NB4 (cell line): ENCODE results near the gene CCDC178.

Experiments
- DNase-seq: peaks from one replicate; pipeline ENCODE4 v3.0.0; 2010; ENCODE audit warnings: low read depth
- H3K4me3 ChIP-seq: one replicate; pipeline ENCODE4 v1.5.1; 2011; ENCODE audit warnings: mild to moderate bottlenecking, low read depth, low read length, moderate library complexity
- MYC ChIP-seq: IDR thresholded peaks from 2 replicates; pipeline ENCODE4 v1.6.1; 2011; ENCODE audit warnings: low read depth, low read length
- POLR2A ChIP-seq: IDR thresholded peaks from 2 replicates; pipeline ENCODE4 v1.6.1; 2011; ENCODE audit warnings: mild to moderate bottlenecking; ENCODE audit not compliant: insufficient read length; ENCODE audit errors: extremely low read depth
- TF ChIP-seq, protein P1 (sequence below): IDR thresholded peaks from 2 replicates; pipeline ENCODE4 v1.6.1; 2011; ENCODE audit warnings: low read depth, low read length
- TF ChIP-seq, protein P2 (sequence below): IDR thresholded peaks from one replicate; pipeline ENCODE4 v1.5.1; 2012; ENCODE audit warnings: low read depth, low read length

The CCDC178 gene

DNA sequence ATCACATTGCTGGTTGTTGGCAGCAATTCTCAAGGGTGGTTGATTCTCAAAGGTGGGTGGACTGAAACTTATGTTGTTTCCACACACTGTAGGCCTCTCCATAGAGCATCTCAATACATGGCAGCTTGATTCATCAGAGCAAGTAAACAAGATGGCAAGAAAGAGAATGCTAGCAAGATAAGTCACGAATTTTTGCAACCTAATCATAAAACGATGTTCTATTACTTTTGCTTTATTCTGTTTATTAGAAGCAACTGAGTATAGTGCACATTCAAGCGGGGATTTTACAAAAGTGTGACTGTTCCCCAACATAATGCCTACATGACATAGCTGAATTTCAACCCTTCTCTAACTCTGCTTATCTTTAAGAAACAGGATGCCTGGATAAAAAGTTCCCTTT is 136.2 kb downstream of the CCDC178 start:
- no peak for DNase-seq
- TF ChIP-seq, protein P1, sequence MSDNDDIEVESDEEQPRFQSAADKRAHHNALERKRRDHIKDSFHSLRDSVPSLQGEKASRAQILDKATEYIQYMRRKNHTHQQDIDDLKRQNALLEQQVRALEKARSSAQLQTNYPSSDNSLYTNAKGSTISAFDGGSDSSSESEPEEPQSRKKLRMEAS = no peak
- TF ChIP-seq POLR2A (no peak), MYC (no peak)
- TF ChIP-seq, protein P2, sequence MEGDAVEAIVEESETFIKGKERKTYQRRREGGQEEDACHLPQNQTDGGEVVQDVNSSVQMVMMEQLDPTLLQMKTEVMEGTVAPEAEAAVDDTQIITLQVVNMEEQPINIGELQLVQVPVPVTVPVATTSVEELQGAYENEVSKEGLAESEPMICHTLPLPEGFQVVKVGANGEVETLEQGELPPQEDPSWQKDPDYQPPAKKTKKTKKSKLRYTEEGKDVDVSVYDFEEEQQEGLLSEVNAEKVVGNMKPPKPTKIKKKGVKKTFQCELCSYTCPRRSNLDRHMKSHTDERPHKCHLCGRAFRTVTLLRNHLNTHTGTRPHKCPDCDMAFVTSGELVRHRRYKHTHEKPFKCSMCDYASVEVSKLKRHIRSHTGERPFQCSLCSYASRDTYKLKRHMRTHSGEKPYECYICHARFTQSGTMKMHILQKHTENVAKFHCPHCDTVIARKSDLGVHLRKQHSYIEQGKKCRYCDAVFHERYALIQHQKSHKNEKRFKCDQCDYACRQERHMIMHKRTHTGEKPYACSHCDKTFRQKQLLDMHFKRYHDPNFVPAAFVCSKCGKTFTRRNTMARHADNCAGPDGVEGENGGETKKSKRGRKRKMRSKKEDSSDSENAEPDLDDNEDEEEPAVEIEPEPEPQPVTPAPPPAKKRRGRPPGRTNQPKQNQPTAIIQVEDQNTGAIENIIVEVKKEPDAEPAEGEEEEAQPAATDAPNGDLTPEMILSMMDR = no peak
- no peak overlapping the region for H3K4me3 ChIP-seq

DNA sequence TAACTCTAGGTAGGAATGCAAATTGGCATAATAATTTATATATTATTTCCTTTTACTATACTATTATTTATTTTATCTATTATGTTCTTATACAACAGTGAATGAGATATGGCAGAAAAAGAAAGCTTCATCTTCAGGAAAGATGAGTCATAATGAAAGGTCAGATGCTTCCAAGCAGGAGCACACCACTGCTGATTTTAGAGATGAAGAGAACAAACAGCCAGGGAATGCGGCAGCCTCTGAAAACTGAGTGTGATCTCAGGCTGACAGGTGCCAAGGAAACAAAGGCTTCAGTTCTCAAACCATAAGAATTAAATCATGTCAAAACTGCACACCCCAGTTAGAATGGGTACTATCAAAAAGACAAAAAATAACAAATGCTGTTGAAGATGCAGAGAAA is 149.0 kb downstream of the CCDC178 start:
- no peak overlapping the region for H3K4me3 ChIP-seq
- TF ChIP-seq, protein P2 = no peak
- TF ChIP-seq, protein P1 = no peak
- TF ChIP-seq POLR2A (no peak), MYC (no peak)
- no peak for DNase-seq

DNA sequence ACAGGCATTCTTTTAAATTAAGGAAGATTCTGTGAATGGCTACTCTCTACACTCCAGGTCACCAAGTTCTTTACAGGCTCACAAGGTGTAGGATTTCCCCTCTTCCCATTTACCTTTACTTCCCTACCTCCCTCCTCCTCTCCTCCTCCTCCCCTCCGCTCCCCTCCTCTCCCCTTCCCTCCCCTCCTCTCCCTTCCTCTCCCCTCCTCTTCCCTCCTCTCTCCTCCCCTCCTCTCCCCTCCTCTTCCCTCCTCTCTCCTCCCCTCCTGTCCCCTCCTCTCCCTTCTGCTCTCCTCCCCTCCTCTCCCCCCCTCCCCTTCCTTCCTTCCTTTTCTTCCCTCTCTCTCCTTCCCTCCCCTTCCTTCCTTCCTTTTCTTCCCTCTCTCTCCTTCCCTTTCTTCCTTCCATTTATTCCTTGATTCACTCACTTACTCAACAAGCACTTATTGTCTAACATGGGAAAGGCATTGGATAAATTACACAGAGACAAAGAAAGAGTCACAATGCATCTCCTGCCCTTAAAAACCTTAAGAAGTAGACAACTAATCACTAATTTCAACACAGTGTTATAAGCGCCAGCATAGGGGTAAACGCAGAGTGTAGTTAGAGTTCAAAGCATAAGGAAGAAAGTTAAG is 152.3 kb downstream of the CCDC178 start:
- no peak overlapping the region for H3K4me3 ChIP-seq
- no peak for DNase-seq
- TF ChIP-seq POLR2A = no peak
- TF ChIP-seq, protein P1 = no peak

DNA sequence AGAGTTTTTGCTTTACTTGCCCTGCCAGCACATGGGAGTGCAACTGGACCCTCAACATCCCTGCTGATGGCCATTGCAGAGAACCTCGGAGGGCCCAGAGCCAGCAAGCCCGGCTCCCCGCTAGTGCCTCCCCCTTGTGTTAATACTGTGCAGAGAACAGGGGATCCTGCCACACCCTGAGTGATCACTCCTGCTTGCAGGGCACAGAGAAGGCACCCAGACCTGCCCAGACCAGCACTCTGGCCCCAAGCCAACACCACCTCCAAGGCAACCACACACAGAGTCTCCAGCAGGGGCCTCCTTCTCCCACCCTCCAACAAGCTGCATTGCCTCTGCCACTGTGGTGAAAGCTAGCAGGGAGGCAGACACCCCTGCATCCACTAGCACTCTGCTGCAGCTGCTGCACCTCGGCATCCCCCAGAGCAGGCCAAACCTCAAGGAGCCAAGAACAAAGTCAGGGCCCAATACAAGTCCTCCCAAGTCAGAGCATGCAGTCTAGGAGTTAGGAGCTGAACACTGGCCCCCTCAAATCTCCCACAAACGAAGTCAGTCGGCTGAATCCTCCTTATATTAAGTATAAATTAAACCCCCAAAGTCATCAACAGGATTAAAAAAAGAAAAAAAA is 157.7 kb downstream of the CCDC178 start:
- no peak for DNase-seq
- TF ChIP-seq, protein P2 = no peak
- TF ChIP-seq MYC (no peak), POLR2A (no peak)
- TF ChIP-seq, protein P1 = no peak
- no peak overlapping the region for H3K4me3 ChIP-seq

DNA sequence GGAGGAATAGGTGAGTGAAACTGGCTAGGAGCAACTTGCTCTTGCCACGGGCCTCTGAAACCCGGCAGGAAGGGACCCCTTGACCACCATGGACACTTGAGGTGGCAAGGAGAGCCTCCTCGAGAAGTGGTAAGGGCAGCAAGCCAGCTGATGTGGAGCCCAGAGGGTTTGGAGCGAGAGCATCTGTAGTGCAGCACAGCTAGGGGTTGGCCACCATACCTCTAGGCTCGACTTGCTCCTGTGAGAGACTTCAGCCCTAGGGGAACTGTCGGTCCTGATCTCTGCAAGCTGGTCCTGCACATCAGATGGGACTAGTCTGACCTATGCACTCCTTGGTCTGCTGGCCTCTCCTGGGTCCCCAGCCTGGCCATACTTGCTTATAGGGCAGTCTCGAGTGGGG is 158.4 kb downstream of the CCDC178 start:
- DNase-seq = no peak
- TF ChIP-seq POLR2A (no peak), MYC (no peak)
- TF ChIP-seq, protein P2 = no peak
- TF ChIP-seq, protein P1 = no peak
- no peak overlapping the region for H3K4me3 ChIP-seq

DNA sequence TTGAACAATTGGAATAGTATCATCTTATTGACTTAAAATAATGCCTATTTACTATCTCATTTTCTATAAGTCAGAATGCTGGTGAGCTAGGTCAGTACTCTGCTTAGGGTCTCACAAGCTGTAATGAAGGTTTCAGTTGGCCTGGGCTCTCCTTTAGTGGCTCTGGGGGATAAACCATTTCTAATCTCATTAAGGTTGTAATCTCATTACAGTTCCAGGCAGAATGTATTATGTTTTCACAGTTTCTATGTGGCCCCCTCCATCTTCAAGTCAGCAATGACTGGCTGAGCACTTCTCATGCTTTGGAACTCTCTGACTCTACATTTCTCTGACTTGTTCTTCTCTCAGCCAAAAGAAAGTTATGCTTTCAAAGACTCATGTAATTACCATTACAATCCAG is 163.1 kb downstream of the CCDC178 start:
- no peak overlapping the region for H3K4me3 ChIP-seq
- no peak for DNase-seq
- TF ChIP-seq POLR2A = no peak
- TF ChIP-seq MYC = no peak
- TF ChIP-seq, protein P2 = no peak
- TF ChIP-seq, protein P1 = no peak
